Thyroid gland (tissue), 4 donors: ENCODE measurements around the gene RPL28. TPM values are rescaled to one million over a fixed set of nuclear protein-coding genes. Genes with fewer than 3 reads are reported as not detected.
A peak's percentile ranks its signal among the peaks of the same experiment; 100 is the strongest.

Experiments used
- DNase-seq, 2 donors: peaks; one replicate each; pipeline ENCODE4 v3.0.0-alpha.2; 2019
- H3K27ac ChIP-seq, 3 donors: fragments of 200-600 bp; sonication (generic); 1 replicate in 2 of 3; 2 replicates in 1 of 3; pipeline ENCODE4 v1.5.1; 2016 to 2019; ENCODE audit warnings: mild to moderate bottlenecking in 1 of 3, moderate library complexity in 1 of 3
- H3K27me3 ChIP-seq: fragments of 200-600 bp; sonication (generic); one replicate; pipeline ENCODE4 v1.5.1; 2019
- H3K36me3 ChIP-seq, 2 donors: fragments of 200-600 bp; sonication (generic); one replicate each; pipeline ENCODE4 v1.5.1; 2016 to 2019
- H3K4me1 ChIP-seq, 2 donors: fragments of 200-600 bp; sonication (generic); one replicate each; pipeline ENCODE4 v1.5.1; 2017 to 2019
- H3K4me3 ChIP-seq, 3 donors: fragments of 200-600 bp; sonication (generic); replicated peaks in 1 of 3; 1 replicate in 2 of 3; 2 replicates in 1 of 3; pipeline ENCODE4 v1.5.1; 2016; ENCODE audit warnings: mild to moderate bottlenecking in 1 of 3
- H3K9me3 ChIP-seq: fragments of 200-600 bp; sonication (generic); one replicate; pipeline ENCODE4 v1.5.1; 2017
- CTCF ChIP-seq, 6 experiments: fragments of 200-600 bp in 3 of 6; fragments of 450-650 bp in 3 of 6; sonication (generic) in 3 of 6; IDR thresholded peaks; one replicate each; pipeline ENCODE4 v1.5.1; 2016 to 2019; ENCODE audit warnings: antibody characterized with exemption in 6 of 6, mild to moderate bottlenecking in 2 of 6, inconsistent platforms in 1 of 6, moderate library complexity in 1 of 6
- POLR2A ChIP-seq, 2 donors: fragments of 450-650 bp; IDR thresholded peaks; one replicate each; pipeline ENCODE4 v1.6.1; 2017; ENCODE audit warnings: antibody characterized with exemption in 2 of 2, mild to moderate bottlenecking in 2 of 2, moderate library complexity in 1 of 2
- WGBS, 2 donors: methylation state at CpG; one replicate each; pipeline ENCODE4 v1.1.5; 2017; 5-methylcytosine and 5-hydroxymethylcytosine counted together
- intact Hi-C: fragments of 100-400 bp; cut with DNase I; formaldehyde crosslinking; loops from one replicate; pipeline ENCODE4 v1.15.1; 2023
- total RNA-seq, 4 donors: library from RNA; depleted of rRNA; stranded (reverse); fragments of >200 nt; gene quantifications; one replicate each; pipeline ENCODE4 v1.2.3, GENCODE V29; 2016

The RPL28 gene
- total RNA-seq, 4 donors from 2014 or later, result 156 to 404 (median 205) TPM

DNA sequence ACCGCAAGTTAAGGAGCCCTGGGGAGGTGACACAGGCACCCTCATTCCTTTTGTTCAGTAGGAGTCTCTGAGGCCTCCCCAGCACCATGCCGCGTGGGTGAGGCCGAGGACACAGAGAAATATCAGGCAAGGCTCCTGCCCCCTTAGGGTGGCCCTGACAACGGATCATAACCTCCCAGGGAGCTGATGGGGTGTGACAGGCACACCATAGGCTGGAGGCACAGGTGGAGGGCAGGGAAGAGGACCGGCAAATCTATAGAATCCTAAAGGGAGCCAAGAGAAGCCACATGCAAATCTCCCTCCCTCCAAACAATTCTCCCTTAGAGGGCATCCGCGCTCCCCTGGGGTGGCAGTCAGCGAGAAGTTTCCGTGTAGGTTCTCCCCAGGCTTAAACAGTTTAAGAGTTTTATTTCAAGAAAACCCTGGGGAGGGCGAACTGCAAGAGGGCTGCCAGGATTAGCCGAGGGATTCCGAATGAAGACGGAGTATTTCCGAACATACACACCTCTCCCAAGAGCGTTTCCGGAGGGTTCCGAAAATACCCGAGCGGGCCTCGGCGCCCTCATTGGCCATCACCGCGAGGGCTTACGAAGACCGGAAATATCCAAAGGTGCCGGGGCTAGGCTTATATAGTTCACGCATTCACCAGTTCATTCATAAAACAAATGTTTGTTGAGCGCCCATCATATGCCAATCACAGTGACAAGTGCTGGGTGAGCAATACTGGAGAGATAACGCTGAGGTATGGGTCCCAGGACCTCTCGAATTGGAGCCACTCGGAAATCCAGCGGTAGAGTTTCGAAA lies 610 bp upstream of the RPL28 start:
- Histone ChIP-seq H3K36me3 (peaks cover 18 to 23% of the 10 kb centered on the region in 2 donors), H3K4me3 (peak overlapping the region in 1 of 3 donors; percentile 89), H3K27me3 (no peaks in the 10 kb centered on the region), H3K9me3 (no peaks in the 10 kb centered on the region), H3K27ac (peak overlapping the region; percentile 81 to 98 (median 98)), H3K4me1 (peaks cover 35 to 50% of the 10 kb centered on the region in 2 donors)
- peak in 1 of 2 donors; percentile 1 for TF ChIP-seq POLR2A (IDR thresholded peaks at IDR 0.05)
- TF ChIP-seq CTCF (IDR thresholded peaks at IDR 0.05), result no peak
- 4 to 6% methylated on average over 33 of the region's 34 CpGs for WGBS, 2 donors
- intact Hi-C loops, result loop anchor here (10.0 kb wide), 1 partner anchor 270 kb away; the partner anchor contains the start of gene U2AF2
- DNase-seq, result peak; percentile 96 to 98

GRCh38 chr19:55386493-55386971 lies 800 bp downstream of the RPL28 start:
- Histone ChIP-seq H3K27me3 (no peaks in the 10 kb centered on the region), H3K4me3 (peak overlapping the region in 2 of 3 donors; percentile 62 to 89), H3K27ac (peak overlapping the region in 2 of 3 donors; percentile 98), H3K4me1 (peaks cover 35 to 50% of the 10 kb centered on the region in 2 donors), H3K9me3 (no peaks in the 10 kb centered on the region), H3K36me3 (peaks cover 18 to 23% of the 10 kb centered on the region in 2 donors)
- TF ChIP-seq CTCF (IDR thresholded peaks at IDR 0.05) (no peak), POLR2A (IDR thresholded peaks at IDR 0.05) (no peak)
- 5 to 7% methylated on average over 15 to 26 of the region's 33 CpGs for WGBS, 2 donors
- intact Hi-C loops, result loop anchor here (10.0 kb wide), 1 partner anchor 268 kb away; the partner anchor contains the start of gene U2AF2
- peak in 1 of 2 donors; percentile 8 for DNase-seq

- intact Hi-C loops, result loop anchor here (10.0 kb wide), 1 partner anchor 267 kb away; the partner anchor contains the start of gene U2AF2
- peaks cover 18 to 23% of the 10 kb centered on the region in 2 donors for H3K36me3 ChIP-seq
- no peaks in the 10 kb centered on the region for H3K9me3 ChIP-seq
- no peak overlapping the region for H3K27ac ChIP-seq
- H3K4me1 ChIP-seq, result peaks cover 33 to 48% of the 10 kb centered on the region in 2 donors
- no peak for DNase-seq
- no peak overlapping the region for H3K4me3 ChIP-seq
- TF ChIP-seq CTCF (IDR thresholded peaks at IDR 0.05) (no peak), POLR2A (IDR thresholded peaks at IDR 0.05) (no peak)
- WGBS, 2 donors, result 82 to 97% methylated on average over 12 to 18 of the region's 24 CpGs
- H3K27me3 ChIP-seq, result no peaks in the 10 kb centered on the region
These were observed 2.2 kb downstream of the RPL28 start for GRCh38 chr19:55387736-55388497.

GRCh38 chr19:55389386-55390317 lies 3.9 kb downstream of the RPL28 start:
- peaks cover 18 to 23% of the 10 kb centered on the region in 2 donors for H3K36me3 ChIP-seq
- H3K9me3 ChIP-seq, result no peaks in the 10 kb centered on the region
- no peak overlapping the region for H3K27ac ChIP-seq
- intact Hi-C loops, result loop anchor here (10.0 kb wide), 1 partner anchor 265 kb away; the partner anchor contains the start of gene U2AF2
- H3K27me3 ChIP-seq, result no peaks in the 10 kb centered on the region
- H3K4me1 ChIP-seq, result peaks cover 23 to 37% of the 10 kb centered on the region in 2 donors
- 85 to 87% methylated on average over 17 to 19 of the region's 21 CpGs for WGBS, 2 donors
- no peak for TF ChIP-seq POLR2A (IDR thresholded peaks at IDR 0.05)
- no peak for TF ChIP-seq CTCF (IDR thresholded peaks at IDR 0.05)
- DNase-seq, result no peak
- H3K4me3 ChIP-seq, result no peak overlapping the region
